B cell (primary cell): Measurements from ENCODE around the gene EHMT2.
"Not testable (repeated sequence)": the region's sequence is repeated elsewhere in the genome, so short reads cannot be mapped to it uniquely, and the experiment has no call there.

Experiments
- CTCF ChIP-seq: fragments of 200-600 bp; IDR thresholded peaks from one replicate; pipeline ENCODE4 v1.8.0; 2022; ENCODE audit warnings: antibody characterized with exemption, mild to moderate bottlenecking
- EZH2 ChIP-seq: IDR thresholded peaks from 2 replicates; pipeline ENCODE4 v1.6.1; 2012; ENCODE audit warnings: borderline replicate concordance, low read depth, mild to moderate bottlenecking, moderate library complexity, low read length; ENCODE audit not compliant: insufficient read depth, poor library complexity, severe bottlenecking

GRCh38 chr6:31864123-31864562 lies 33.4 kb downstream of the EHMT2 start:
- TF ChIP-seq CTCF, EZH2: not testable (repeated sequence)
